ENCODE data around the gene SNRPD3. TPM values are rescaled to one million over a fixed set of nuclear protein-coding genes. Genes with fewer than 3 reads are reported as not detected.

The SNRPD3 gene
- total RNA-seq, 1 experiment from 2014 or later = 270 TPM

DNA sequence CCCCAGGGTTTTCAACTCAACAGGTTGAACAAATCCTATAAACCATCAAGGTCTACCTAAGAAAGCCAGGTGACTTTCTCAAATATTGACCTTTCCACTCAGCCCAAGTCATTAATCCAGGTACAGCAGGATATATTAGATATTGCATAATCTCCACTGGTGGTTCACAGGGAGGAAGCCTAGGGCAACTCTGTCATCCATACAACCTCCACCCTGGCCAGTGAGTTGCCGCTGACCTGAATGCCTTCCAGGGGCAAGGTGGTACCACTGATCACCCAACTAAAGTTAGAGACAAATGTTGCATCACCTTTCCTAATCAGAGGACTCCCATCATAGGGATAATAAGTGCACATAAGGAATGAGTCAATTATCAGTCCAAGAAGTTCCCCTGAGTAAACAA is 23.7 kb upstream of the SNRPD3 start:
- Histone ChIP-seq H3K36me3 (ENCODE audit: low read depth, low read length) (no peaks in the 10 kb centered on the region), H3K4me3 (ENCODE audit: low read length) (no peak overlapping the region), H4K20me1 (ENCODE audit: low read length) (no peaks in the 10 kb centered on the region), H3K27ac (ENCODE audit: low read length) (no peak overlapping the region), H3K4me2 (ENCODE audit: low read length) (no peak overlapping the region), H3K27me3 (ENCODE audit: low read length) (no peaks in the 10 kb centered on the region), H3K9ac (ENCODE audit: low read length) (no peak overlapping the region), H2AFZ (ENCODE audit: low read length) (no peak overlapping the region), H3K9me2 (replicated peaks; ENCODE audit: low read length) (no peaks in the 10 kb centered on the region), H3F3A (ENCODE audit: low read length, unreplicated experiment) (no peaks in the 10 kb centered on the region), H3K79me2 (ENCODE audit: low read length) (no peaks in the 10 kb centered on the region), H3K4me1 (ENCODE audit: insufficient read depth, low read length) (no peaks in the 10 kb centered on the region), H3K9me3 (ENCODE audit: low read length) (no peaks in the 10 kb centered on the region)
- ChIA-PET CTCF (no interaction called here), POLR2A (ENCODE audit: unreplicated experiment) (no interaction called here)
- no peak for ATAC-seq
- BruUV-seq (replicated peaks) = no TSS peak
- intact Hi-C loops (cut with micrococcal nuclease) = no loop called here
- TF ChIP-seq, protein P1, sequence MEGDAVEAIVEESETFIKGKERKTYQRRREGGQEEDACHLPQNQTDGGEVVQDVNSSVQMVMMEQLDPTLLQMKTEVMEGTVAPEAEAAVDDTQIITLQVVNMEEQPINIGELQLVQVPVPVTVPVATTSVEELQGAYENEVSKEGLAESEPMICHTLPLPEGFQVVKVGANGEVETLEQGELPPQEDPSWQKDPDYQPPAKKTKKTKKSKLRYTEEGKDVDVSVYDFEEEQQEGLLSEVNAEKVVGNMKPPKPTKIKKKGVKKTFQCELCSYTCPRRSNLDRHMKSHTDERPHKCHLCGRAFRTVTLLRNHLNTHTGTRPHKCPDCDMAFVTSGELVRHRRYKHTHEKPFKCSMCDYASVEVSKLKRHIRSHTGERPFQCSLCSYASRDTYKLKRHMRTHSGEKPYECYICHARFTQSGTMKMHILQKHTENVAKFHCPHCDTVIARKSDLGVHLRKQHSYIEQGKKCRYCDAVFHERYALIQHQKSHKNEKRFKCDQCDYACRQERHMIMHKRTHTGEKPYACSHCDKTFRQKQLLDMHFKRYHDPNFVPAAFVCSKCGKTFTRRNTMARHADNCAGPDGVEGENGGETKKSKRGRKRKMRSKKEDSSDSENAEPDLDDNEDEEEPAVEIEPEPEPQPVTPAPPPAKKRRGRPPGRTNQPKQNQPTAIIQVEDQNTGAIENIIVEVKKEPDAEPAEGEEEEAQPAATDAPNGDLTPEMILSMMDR (conservative IDR thresholded peaks at IDR 0.05; ENCODE audit: low read depth, low read length) = no peak
- TF ChIP-seq EZH2phosphoT487 (IDR thresholded peaks at IDR 0.05; ENCODE audit: borderline replicate concordance, low read length) = no peak
- no peak for DNase-seq

DNA sequence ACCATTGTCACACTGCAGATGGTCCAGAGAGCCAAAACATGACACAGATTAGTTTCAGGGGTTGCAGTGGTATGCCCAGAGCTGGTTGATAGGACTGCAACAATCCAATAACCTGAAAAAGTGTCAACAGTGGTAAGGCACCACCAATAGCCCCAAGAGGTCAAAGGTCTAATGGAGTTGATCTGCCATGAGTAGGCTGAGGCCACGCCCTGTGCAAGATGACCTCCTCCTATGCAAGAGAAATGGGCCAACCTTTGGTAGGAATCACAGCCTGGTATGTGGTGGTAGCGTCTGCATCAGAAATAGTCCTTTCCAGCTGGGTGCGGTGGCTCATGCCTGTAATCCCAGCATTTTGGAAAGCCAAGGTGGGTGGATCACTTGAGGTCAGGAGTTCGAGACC is 20.5 kb upstream of the SNRPD3 start:
- TF ChIP-seq EZH2phosphoT487 (IDR thresholded peaks at IDR 0.05; ENCODE audit: borderline replicate concordance, low read length) (no peak), EZH2 (IDR thresholded peaks at IDR 0.05; ENCODE audit: low read length, unreplicated experiment) (no peak)
- TF ChIP-seq, protein P1 (conservative IDR thresholded peaks at IDR 0.05; ENCODE audit: low read depth, low read length) = no peak
- Histone ChIP-seq H3K4me2 (ENCODE audit: low read length) (no peak overlapping the region), H3K4me1 (ENCODE audit: insufficient read depth, low read length) (no peaks in the 10 kb centered on the region), H3K4me3 (ENCODE audit: low read length) (no peak overlapping the region), H3K9me3 (ENCODE audit: low read length) (no peaks in the 10 kb centered on the region), H3K27me3 (ENCODE audit: low read length) (no peaks in the 10 kb centered on the region), H3K36me3 (ENCODE audit: low read depth, low read length) (0 out of 2 replicates have a peak, but pooled peaks cover 4% of the 10 kb centered on the region), H4K20me1 (ENCODE audit: low read length) (no peaks in the 10 kb centered on the region), H3F3A (ENCODE audit: low read length, unreplicated experiment) (no peaks in the 10 kb centered on the region), H3K9ac (ENCODE audit: low read length) (no peak overlapping the region), H3K27ac (ENCODE audit: low read length) (no peak overlapping the region), H3K79me2 (ENCODE audit: low read length) (no peaks in the 10 kb centered on the region), H2AFZ (ENCODE audit: low read length) (no peak overlapping the region), H3K9me2 (replicated peaks; ENCODE audit: low read length) (no peaks in the 10 kb centered on the region)
- ChIA-PET POLR2A (ENCODE audit: unreplicated experiment) (no interaction called here), CTCF (interaction anchor here (0.6 kb wide), 1 partner anchor 106 kb away, joined by 3 read pairs; no protein-coding TSS in a partner anchor)
- no peak for ATAC-seq
- no peak for DNase-seq
- BruUV-seq (replicated peaks) = no TSS peak
- intact Hi-C loops (cut with micrococcal nuclease) = no loop called here

DNA sequence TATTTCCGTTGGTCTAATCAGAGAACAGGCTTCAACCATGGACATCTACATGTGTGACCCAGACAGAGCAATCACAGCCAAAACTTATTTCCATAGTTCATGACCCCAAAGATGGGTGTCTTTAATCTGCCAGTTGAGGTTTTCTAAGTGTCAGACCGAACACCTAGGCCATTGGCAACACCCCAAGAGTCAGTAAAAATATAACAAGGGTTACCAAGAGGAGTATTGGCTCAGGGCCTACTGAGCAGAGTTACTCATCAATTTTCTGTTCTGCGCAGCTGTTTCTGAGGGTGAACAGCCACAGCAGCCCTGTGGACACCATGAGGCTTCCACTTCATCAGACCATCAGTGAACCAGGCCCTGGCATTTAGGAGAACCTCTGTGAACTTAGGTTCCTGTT is 19.7 kb upstream of the SNRPD3 start:
- H3F3A ChIP-seq (ENCODE audit: low read length, unreplicated experiment) = no peaks in the 10 kb centered on the region
- no peaks in the 10 kb centered on the region for H3K79me2 ChIP-seq (ENCODE audit: low read length)
- no peak overlapping the region for H3K9ac ChIP-seq (ENCODE audit: low read length)
- H3K27me3 ChIP-seq (ENCODE audit: low read length) = no peaks in the 10 kb centered on the region
- no peak overlapping the region for H3K4me2 ChIP-seq (ENCODE audit: low read length)
- no TSS peak for BruUV-seq (replicated peaks)
- H3K27ac ChIP-seq (ENCODE audit: low read length) = no peak overlapping the region
- TF ChIP-seq EZH2 (IDR thresholded peaks at IDR 0.05; ENCODE audit: low read length, unreplicated experiment) = no peak
- no peak for TF ChIP-seq EZH2phosphoT487 (IDR thresholded peaks at IDR 0.05; ENCODE audit: borderline replicate concordance, low read length)
- TF ChIP-seq, protein P1 (conservative IDR thresholded peaks at IDR 0.05; ENCODE audit: low read depth, low read length) = no peak
- H3K4me3 ChIP-seq (ENCODE audit: low read length) = no peak overlapping the region
- ATAC-seq (no peak), DNase-seq (no peak)
- no peaks in the 10 kb centered on the region for H4K20me1 ChIP-seq (ENCODE audit: low read length)
- no peaks in the 10 kb centered on the region for H3K9me2 ChIP-seq (replicated peaks; ENCODE audit: low read length)
- no peaks in the 10 kb centered on the region for H3K9me3 ChIP-seq (ENCODE audit: low read length)
- ChIA-PET CTCF (interaction anchor here (0.6 kb wide), 1 partner anchor 107 kb away, joined by 3 read pairs; no protein-coding TSS in a partner anchor), POLR2A (ENCODE audit: unreplicated experiment) (no interaction called here)
- intact Hi-C loops (cut with micrococcal nuclease) = no loop called here
- H3K4me1 ChIP-seq (ENCODE audit: insufficient read depth, low read length) = no peaks in the 10 kb centered on the region
- 0 out of 2 replicates have a peak, but pooled peaks cover 4% of the 10 kb centered on the region for H3K36me3 ChIP-seq (ENCODE audit: low read depth, low read length)
- no peak overlapping the region for H2AFZ ChIP-seq (ENCODE audit: low read length)

All from PC-3 (cell line).